ENCODE data around the gene DNAH2.

DNA sequence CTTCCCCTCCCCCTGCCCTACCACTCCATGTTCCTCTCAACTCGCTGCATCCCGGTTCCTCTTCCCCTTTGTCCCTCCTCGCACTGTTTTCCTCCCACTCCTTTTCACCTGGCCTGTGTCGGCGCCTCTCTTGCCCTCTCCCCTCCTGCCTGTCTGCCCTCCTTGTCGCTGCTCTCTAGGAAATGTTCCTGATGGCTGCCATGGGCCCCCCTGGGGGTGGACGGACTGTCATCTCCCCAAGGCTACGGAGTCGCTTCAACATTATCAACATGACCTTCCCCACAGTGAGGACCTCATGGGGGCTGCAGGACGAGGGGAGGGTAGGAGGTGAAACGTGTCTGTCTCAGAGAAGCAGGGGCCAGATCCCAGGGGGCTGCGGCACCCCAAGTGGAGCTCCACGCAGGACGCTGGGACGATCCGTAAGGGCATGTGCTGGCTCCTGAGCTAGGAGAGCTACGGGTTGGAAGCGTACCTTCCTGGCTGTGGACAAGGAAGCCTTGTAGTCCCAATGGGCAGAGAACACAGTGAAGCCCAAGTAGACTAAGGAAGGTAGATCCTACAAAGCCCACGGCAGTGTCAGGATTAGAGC is 76.6 kb downstream of the DNAH2 start:
- TF ChIP-seq POLR2AphosphoS5 (IDR thresholded peaks at IDR 0.05; ENCODE audit: low read depth, low read length): no peak
- TF ChIP-seq, protein P1, sequence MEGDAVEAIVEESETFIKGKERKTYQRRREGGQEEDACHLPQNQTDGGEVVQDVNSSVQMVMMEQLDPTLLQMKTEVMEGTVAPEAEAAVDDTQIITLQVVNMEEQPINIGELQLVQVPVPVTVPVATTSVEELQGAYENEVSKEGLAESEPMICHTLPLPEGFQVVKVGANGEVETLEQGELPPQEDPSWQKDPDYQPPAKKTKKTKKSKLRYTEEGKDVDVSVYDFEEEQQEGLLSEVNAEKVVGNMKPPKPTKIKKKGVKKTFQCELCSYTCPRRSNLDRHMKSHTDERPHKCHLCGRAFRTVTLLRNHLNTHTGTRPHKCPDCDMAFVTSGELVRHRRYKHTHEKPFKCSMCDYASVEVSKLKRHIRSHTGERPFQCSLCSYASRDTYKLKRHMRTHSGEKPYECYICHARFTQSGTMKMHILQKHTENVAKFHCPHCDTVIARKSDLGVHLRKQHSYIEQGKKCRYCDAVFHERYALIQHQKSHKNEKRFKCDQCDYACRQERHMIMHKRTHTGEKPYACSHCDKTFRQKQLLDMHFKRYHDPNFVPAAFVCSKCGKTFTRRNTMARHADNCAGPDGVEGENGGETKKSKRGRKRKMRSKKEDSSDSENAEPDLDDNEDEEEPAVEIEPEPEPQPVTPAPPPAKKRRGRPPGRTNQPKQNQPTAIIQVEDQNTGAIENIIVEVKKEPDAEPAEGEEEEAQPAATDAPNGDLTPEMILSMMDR (IDR thresholded peaks at IDR 0.05): no peak
- TF ChIP-seq, protein P2, sequence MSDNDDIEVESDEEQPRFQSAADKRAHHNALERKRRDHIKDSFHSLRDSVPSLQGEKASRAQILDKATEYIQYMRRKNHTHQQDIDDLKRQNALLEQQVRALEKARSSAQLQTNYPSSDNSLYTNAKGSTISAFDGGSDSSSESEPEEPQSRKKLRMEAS (IDR thresholded peaks at IDR 0.05; ENCODE audit: low read depth): no peak
- TF ChIP-seq EZH2phosphoT487 (IDR thresholded peaks at IDR 0.05; ENCODE audit: borderline replicate concordance, low read depth): no peak
- TF ChIP-seq YY1 (IDR thresholded peaks at IDR 0.05; ENCODE audit: low read depth): no peak
- TF ChIP-seq JUND (IDR thresholded peaks at IDR 0.05): no peak

All from SK-N-SH (cell line).